COLO668 (cell line): ENCODE results near the gene IFT88.

Experiments
- DNase-seq: peaks from one replicate; lab custom pipeline; 2025; ENCODE audit not compliant: unreplicated experiment; lab: John Stamatoyannopoulos, UW

Gene IFT88

DNA sequence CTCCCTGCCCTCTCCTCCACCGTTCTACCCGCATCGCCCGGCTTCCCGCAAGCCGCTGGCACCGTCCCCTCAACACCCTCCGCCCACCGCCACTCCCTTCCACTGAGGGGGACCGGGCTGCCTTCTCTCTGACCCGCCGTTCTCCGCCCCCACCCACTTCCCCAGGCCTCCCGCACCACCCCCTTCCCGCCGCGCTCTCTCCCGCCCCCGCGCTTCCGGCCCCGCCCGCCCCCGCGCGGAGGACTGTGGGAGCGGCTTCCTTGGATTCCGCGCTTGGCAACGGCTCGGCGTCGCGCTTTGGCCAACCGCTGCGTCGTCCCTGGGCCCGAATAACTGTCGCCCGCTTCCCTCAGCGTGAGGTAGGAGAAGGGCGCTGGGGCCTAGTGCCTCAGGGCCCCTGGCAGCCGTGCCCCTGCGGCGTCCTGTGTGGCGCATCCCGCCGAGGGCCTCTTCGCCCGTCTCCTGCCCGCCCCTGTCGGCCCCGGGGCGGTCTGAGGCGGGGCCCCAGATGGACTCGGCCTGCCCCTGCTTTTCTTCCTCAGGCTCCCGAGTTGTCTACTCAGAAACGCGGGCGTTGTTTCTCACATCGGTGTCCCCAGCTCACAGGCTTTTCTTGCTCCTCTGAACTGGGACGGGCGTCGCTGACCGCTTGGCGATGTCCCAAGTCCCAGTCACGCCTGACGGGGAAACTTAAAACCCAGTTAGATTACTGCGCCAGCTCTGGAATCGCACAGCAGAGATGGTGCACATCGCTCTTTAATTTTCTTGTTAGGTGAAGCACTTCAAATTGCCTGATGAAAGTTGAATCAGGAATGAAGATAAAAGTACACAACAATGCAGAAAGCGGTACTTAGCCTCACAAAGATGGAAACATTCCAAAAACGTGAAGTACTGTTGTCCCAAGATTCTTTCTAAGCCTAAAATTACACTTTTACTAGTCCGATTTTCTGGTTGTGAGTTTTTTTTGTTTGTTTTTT, at the start of gene IFT88:
IFT88 (plus strand) TSS at position 260 of the 977 bp plus-strand sequence. CDS start 7,229 bp downstream, outside the sequence.
- DNase-seq = peak; percentile 99

DNA sequence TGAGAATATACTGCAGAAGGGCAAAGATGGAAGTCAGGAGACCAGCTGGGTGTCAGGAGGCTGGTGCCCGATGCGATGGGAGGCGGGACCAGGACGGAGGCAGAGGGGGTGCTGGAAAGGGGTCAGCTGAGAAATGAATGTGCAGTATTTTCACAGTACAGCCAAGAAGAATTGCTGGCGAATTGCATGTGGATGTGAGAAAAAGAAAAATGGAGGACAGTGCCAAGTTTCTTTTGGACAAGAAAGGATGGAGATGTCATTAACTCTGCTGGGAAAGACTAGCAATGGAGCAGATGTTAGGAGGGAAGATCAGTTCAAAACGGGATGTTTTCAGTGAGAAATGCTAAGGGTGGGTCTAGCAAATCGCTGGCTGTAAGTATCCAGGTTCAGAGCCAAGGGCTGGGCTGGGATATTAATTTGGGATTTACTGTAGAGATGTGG, 48.3 kb upstream of the IFT88 start:
- DNase-seq = no peak

DNA sequence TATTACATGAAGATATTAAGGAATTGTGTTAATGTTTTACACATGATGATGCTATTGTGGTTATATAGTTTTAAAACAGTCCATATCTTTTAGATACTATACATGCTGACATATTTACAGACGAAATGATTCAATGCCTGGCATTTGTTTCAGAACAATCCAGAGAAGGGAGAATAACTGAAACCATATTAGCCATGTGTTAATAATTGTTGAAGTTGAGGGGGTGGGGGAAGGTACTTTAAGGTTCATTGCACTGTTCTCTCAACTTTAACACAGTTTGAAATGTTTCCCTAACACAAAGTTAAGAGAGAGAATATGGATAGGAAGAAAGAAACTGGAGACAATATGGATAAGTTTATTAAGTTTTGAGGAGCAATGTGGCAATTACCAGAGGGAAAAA, 47.1 kb upstream of the IFT88 start:
- no peak for DNase-seq

DNA sequence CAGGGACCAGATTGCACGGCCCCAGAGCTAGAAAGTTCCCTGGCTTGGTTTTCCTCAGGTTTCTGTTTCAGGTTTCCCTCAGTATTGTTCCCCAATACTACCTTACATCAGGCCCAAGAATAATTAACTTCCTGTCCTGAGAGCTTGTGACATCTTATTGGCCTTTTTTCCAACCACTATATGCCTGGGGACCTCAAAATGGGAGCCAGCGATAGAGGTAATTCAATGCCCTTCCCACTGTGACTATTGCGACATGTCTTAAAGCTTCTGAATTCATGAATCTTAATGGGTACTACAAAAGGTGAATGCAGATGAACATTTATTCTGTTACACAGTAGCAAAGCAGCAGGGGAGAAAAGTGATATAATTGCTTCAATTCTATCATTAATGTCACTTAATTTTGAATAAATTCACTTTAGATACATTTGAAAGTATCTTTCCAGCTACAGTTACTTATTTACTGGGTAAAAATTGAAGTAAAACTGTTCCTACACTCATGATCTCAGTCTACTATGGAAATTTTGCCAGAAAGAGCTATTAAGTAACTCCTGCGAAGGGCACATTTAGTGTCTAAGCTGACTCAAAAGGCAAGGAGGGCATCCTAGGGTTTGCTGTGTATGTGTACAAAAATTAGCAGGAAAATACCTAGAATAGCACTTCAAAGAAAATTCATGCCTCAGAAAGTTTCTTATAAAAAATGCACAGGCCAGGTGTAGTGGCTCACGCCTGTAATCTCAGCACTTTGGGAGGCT, 45.4 kb upstream of the IFT88 start:
- DNase-seq = no peak

DNA sequence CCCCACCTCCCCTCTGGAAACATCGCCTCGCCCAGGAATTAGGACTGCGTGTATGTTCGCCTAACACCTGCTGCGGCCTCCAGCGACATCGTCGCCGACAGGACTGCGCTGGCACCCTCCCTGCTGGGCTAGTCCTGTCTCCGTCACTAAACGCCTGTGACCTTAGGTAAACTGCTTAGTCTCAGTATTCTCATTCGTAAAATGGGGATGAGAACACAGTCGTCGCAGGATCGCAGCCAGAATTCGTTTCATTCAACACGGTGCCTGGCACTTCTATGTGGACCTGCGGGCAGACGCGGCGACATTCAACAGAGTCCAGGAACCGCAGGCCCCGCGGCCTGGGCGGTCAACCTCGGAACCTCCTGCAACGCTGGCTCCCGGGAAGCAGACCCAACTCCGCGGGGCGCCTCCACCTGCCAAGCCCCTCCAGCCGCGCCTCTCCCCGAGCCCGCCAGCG, 41.8 kb upstream of the IFT88 start:
- peak; percentile 92 for DNase-seq

- DNase-seq = peak; percentile 97
These were observed 41.1 kb upstream of the IFT88 start, which contains the start of gene CRYL1 for GRCh38 chr13:20525601-20526544. Gene CRYL1, minus strand, starts transcription at chr13:20525857. Its CDS starts 63 bp downstream, at chr13:20525794.

DNA sequence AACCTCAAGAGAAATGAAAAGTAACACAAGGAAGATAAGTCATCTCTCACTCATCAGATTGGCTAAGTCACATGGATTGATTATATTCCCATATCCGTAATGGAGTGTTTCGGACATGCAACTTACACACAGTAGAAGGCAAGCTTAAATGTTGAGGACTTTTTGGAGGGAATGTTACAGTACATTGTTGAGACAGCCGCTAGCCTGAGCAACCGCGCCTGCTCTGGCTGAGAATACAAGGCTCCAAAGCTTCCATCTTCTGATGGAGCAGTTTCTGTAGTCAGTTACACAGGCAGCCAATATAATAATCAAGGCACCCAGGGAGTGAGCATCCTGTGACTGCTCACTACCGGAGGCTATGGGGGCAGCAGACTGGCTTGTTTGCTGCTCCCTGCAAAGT, 40.3 kb upstream of the IFT88 start:
- DNase-seq = no peak

- DNase-seq = no peak
These were observed 38.5 kb upstream of the IFT88 start for GRCh38 chr13:20528452-20528851.

- no peak for DNase-seq
These were observed 32.8 kb upstream of the IFT88 start for GRCh38 chr13:20534038-20534608.

GRCh38 chr13:20536992-20537391, 30.0 kb upstream of the IFT88 start:
- no peak for DNase-seq

DNA sequence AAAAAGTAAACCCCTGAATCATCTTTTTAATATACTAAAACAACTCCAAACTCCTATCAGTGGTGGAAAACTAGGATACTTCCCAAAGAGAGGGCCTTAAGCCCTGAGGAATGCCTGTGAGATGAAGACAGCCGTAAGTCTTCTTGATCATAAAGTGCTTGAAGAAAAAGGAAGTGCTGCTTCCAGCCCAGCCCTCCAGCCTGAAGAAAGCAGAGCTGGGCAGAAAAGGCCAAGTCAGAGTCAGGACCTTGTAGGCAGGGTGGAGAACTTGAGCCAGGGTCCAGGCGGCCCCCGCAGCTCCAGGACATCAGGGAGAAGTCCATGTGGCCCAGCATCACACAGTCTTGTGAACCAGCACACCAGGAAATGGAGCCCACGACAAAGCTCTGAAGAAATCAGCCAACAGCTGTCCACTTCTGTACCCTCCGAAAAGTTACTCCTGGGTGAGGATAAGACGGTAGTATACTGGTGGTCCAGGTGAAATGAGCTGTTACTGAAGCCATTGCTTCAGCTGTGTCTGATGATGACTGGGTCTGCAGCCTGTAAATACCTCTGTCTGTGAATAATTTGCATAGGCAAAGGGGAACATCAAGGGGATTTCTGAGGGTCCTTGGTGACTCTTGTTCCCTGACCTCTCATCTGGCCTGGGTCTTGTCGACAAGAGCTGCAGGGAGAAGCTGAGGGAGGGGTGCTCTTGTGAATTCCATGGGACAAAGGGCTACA, 22.6 kb upstream of the IFT88 start:
- DNase-seq = no peak

DNA sequence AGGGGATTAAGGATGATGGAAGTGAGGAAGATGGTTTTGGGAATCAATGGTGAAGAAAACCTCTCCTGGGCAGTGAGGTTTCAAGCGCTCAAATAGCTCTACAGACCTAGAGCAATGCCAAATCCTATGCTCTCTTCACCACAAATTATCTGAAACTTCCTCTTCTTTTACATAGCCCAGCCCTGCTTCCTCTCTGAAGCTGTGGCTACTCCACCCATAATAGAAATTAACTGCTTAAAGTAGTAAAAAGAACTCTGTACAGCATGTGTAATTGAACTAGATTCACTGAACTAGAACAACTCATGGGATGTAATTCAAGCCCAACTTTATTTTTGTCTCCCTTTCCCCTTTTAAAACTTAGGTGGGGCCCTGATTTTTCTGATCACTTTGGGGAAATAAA, 20.4 kb upstream of the IFT88 start:
- no peak for DNase-seq

GRCh38 chr13:20547479-20547908, 19.5 kb upstream of the IFT88 start:
- peak; percentile 93 for DNase-seq

DNA sequence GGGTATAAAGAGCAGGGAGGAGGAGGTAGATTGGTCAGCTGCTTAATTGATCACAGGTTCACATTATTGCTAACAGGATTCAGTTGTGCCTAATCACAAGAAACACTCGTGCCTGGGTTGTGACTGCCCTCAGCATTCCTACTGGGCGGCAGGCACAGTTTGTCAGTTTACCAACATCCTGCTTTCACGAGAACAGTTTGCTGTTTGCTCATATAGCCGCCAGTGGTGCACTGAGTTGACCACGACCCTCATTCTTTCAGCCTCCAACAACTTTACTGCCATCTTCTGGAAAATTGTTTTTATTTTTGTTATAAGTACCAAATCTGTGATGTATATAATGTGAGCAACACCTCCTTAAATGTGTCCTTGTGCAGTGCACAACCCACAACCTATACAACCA, 16.2 kb upstream of the IFT88 start:
- no peak for DNase-seq

DNA sequence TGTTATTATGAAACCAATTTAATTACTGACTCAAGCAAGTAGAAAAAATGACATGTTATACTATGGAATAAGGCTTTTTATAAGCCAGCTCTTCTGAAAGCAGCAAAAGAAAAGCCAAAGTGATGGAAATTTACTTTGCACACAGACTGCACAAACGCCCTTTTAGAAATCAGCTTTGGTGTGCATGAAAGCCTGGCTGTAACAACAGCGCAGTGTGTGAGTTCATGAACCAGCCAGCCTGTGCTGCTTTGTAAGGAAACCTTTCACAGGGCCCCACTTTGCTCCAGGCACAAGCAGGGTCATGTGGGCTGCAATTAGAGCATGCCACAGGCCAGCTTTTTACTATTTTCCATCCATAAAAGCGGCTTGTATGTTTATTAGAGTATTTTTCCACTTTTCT, 13.6 kb upstream of the IFT88 start:
- no peak for DNase-seq

DNA sequence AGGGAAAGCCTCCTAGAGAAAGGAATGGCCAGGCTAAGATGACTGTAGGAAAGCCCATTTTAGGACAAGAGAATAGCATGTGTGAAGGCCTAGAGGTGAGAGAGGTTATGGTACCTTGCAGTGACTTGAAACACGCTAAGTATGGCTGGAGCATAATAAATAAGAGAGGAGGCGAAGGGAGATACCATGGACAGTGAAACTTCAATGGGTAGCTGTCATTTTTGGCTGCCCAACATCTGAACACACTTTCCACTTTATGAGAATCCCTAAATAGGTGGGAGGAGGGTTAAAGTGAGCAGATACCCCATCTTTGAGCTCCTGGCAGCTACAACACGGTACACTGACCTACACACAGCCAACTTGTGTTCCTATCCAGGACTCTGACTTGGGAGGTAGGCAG, 8.0 kb upstream of the IFT88 start:
- DNase-seq = no peak

GRCh38 chr13:20559659-20560356, 7.1 kb upstream of the IFT88 start:
- no peak for DNase-seq

- DNase-seq = no peak
These were observed 5.2 kb upstream of the IFT88 start for GRCh38 chr13:20561741-20562140.
